ENCODE data around the gene IRF3. TPM values are rescaled to one million over a fixed set of nuclear protein-coding genes. Genes with fewer than 3 reads are reported as not detected.

Gene IRF3
- total RNA-seq, 1 experiment from 2014 or later = 181 TPM

DNA sequence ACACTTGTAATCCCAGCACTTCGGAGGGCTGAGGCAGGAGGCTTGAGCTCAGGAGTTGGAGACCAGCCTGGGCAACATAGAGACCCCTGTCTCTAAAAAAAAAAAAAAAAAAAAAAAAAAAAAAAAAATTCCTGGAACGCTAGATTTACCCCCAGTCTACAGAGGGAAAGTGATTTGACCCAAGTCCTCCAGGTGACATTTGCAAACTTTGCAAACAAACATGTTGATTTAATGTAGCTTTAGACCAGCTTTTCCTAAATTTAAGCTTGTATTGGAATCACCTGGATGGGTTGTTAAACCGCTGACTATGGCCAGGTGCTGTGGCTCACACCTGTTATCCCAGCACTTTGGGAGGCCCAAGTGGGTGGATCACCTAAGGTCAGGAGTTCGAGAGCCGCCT, 33.7 kb upstream of the IRF3 start:
- Histone ChIP-seq H4K20me1 (ENCODE audit: insufficient read depth) (no peaks in the 10 kb centered on the region), H2AFZ (no peak overlapping the region), H3K79me2 (ENCODE audit: low read depth) (no peaks in the 10 kb centered on the region), H3K9me2 (ENCODE audit: insufficient read depth) (no peaks in the 10 kb centered on the region), H3K4me3 (no peak overlapping the region), H3K36me3 (ENCODE audit: low read depth) (no peaks in the 10 kb centered on the region), H3K27me3 (ENCODE audit: insufficient read depth, low read depth) (no peaks in the 10 kb centered on the region), H3K27ac (no peak overlapping the region), H3K4me2 (no peak overlapping the region), H3F3A (ENCODE audit: insufficient read depth, low read depth) (peaks cover 18% of the 10 kb centered on the region; the same call in 1 of the 2 replicates), H3K4me1 (replicated peaks; ENCODE audit: insufficient read depth) (no peaks in the 10 kb centered on the region), H3K9me3 (ENCODE audit: insufficient read depth, low read depth) (no peaks in the 10 kb centered on the region)
- CTCF ChIA-PET = interaction anchor here (0.7 kb wide), 1 partner anchor 19 kb away, joined by 8 read pairs; no protein-coding TSS in a partner anchor
- no peak for TF ChIP-seq EZH2 (IDR thresholded peaks at IDR 0.05; ENCODE audit: low read depth)
- TF ChIP-seq, protein P1, sequence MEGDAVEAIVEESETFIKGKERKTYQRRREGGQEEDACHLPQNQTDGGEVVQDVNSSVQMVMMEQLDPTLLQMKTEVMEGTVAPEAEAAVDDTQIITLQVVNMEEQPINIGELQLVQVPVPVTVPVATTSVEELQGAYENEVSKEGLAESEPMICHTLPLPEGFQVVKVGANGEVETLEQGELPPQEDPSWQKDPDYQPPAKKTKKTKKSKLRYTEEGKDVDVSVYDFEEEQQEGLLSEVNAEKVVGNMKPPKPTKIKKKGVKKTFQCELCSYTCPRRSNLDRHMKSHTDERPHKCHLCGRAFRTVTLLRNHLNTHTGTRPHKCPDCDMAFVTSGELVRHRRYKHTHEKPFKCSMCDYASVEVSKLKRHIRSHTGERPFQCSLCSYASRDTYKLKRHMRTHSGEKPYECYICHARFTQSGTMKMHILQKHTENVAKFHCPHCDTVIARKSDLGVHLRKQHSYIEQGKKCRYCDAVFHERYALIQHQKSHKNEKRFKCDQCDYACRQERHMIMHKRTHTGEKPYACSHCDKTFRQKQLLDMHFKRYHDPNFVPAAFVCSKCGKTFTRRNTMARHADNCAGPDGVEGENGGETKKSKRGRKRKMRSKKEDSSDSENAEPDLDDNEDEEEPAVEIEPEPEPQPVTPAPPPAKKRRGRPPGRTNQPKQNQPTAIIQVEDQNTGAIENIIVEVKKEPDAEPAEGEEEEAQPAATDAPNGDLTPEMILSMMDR (conservative IDR thresholded peaks at IDR 0.05) = no peak
- POLR2A ChIA-PET (ENCODE audit: unreplicated experiment) = interaction anchor here (0.5 kb wide), 1 partner anchor 65 kb away, joined by 11 read pairs; no protein-coding TSS in a partner anchor
- intact Hi-C loops (cut with micrococcal nuclease; ENCODE audit: unreplicated experiment) = no loop called here
- no peak for DNase-seq
- no TSS peak for BruUV-seq (replicated peaks)

DNA sequence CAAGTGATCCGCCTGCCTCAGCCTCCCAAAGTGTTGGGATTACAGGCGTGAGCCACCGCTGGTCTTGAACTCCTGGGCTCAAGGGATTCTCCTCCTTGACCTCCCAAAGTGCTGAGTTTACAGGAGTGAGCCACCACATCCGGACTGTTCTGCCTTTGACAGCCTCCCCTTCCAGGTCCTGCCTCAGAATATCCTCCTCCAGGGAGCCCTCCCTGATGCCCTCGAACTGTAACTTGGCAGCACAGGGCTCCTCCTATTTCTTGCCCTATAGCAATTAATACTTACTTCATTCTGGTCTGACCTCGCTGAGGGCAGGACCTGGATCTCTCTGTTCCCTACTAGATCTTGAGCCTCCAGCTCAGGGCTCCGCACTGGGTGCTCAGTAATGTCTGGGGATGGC, 31.2 kb upstream of the IRF3 start:
- no peak overlapping the region for H3K4me3 ChIP-seq
- H3K27me3 ChIP-seq (ENCODE audit: insufficient read depth, low read depth) = no peaks in the 10 kb centered on the region
- no peaks in the 10 kb centered on the region for H3K9me3 ChIP-seq (ENCODE audit: insufficient read depth, low read depth)
- no TSS peak for BruUV-seq (replicated peaks)
- no peaks in the 10 kb centered on the region for H4K20me1 ChIP-seq (ENCODE audit: insufficient read depth)
- intact Hi-C loops (cut with micrococcal nuclease; ENCODE audit: unreplicated experiment) = no loop called here
- no peaks in the 10 kb centered on the region for H3K36me3 ChIP-seq (ENCODE audit: low read depth)
- no peaks in the 10 kb centered on the region for H3K79me2 ChIP-seq (ENCODE audit: low read depth)
- no peak overlapping the region for H3K27ac ChIP-seq
- DNase-seq = no peak
- H3K9me2 ChIP-seq (ENCODE audit: insufficient read depth) = no peaks in the 10 kb centered on the region
- no peak overlapping the region for H3K4me2 ChIP-seq
- no peak overlapping the region for H2AFZ ChIP-seq
- TF ChIP-seq, protein P1 (conservative IDR thresholded peaks at IDR 0.05) = no peak
- TF ChIP-seq EZH2 (IDR thresholded peaks at IDR 0.05; ENCODE audit: low read depth) = no peak
- CTCF ChIA-PET = no interaction called here
- H3F3A ChIP-seq (ENCODE audit: insufficient read depth, low read depth) = peaks cover 20% of the 10 kb centered on the region; the same call in 1 of the 2 replicates
- POLR2A ChIA-PET (ENCODE audit: unreplicated experiment) = no interaction called here
- no peaks in the 10 kb centered on the region for H3K4me1 ChIP-seq (replicated peaks; ENCODE audit: insufficient read depth)

DNA sequence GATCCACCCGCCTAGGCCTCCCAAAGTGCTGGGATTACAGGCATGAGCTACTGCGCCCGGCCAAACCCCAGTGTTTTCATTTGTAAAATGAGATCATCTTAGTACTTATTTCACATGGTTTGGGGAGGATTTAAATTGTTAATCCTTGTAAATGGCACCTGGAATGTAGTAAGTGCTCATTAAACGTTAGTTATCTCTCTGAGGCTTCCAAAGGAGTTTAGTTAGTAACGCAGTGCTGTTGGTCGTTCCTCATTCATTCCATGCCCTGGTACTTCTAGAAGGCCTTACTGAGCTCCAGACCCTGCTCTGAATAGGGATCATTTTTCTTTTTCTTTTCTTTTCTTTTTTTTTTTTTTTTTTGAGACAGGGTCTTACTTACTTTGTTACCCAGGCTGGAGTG, 30.5 kb upstream of the IRF3 start:
- POLR2A ChIA-PET (ENCODE audit: unreplicated experiment) = interaction anchor here (0.6 kb wide), 2 partner anchors 53 to 223 kb away, joined by 6 to 36 read pairs; no protein-coding TSS in a partner anchor

More for the DNA sequence above, 30.5 kb upstream of the IRF3 start:
- TF ChIP-seq, protein P1 (conservative IDR thresholded peaks at IDR 0.05) = no peak
- TF ChIP-seq EZH2 (IDR thresholded peaks at IDR 0.05; ENCODE audit: low read depth) = no peak
- Histone ChIP-seq H3K27ac (no peak overlapping the region), H3K4me2 (no peak overlapping the region), H4K20me1 (ENCODE audit: insufficient read depth) (no peaks in the 10 kb centered on the region), H2AFZ (no peak overlapping the region), H3K27me3 (ENCODE audit: insufficient read depth, low read depth) (no peaks in the 10 kb centered on the region), H3K9me2 (ENCODE audit: insufficient read depth) (no peaks in the 10 kb centered on the region), H3K79me2 (ENCODE audit: low read depth) (no peaks in the 10 kb centered on the region), H3K9me3 (ENCODE audit: insufficient read depth, low read depth) (no peaks in the 10 kb centered on the region), H3K4me1 (replicated peaks; ENCODE audit: insufficient read depth) (no peaks in the 10 kb centered on the region), H3K36me3 (ENCODE audit: low read depth) (no peaks in the 10 kb centered on the region), H3K4me3 (no peak overlapping the region), H3F3A (ENCODE audit: insufficient read depth, low read depth) (peaks cover 20% of the 10 kb centered on the region; the same call in 1 of the 2 replicates)
- intact Hi-C loops (cut with micrococcal nuclease; ENCODE audit: unreplicated experiment) = no loop called here
- BruUV-seq (replicated peaks) = no TSS peak
- CTCF ChIA-PET = no interaction called here
- DNase-seq = no peak
